ENCODE data around the gene DCTPP1. TPM values are rescaled to one million over a fixed set of nuclear protein-coding genes. Genes with fewer than 3 reads are reported as not detected.

Gene DCTPP1
- total RNA-seq, 2 donors from 2014 or later: 31.6 to 37.6 TPM

- Histone ChIP-seq H3K9me3 (no peaks in the 10 kb centered on the region), H3K36me3 (no peaks in the 10 kb centered on the region), H3K4me3 (no peak overlapping the region), H3K4me1 (replicated peaks) (no peaks in the 10 kb centered on the region), H3K27me3 (replicated peaks; ENCODE audit: insufficient read depth) (no peaks in the 10 kb centered on the region), H3K27ac (no peak overlapping the region)
- intact Hi-C loops (cut with DNase I): no loop called here
- TF ChIP-seq POLR2A (IDR thresholded peaks at IDR 0.05) (no peak), CTCF (IDR thresholded peaks at IDR 0.05) (no peak), POLR2AphosphoS5 (IDR thresholded peaks at IDR 0.05) (no peak)
- WGBS: 92% methylated on average over 4 of the region's 4 CpGs
- no peak for DNase-seq (ENCODE audit: low spot score)
These were observed 13.7 kb downstream of the DCTPP1 start for GRCh38 chr16:30416047-30416603.

GRCh38 chr16:30414159-30414558 is 15.7 kb downstream of the DCTPP1 start:
- H3K27me3 ChIP-seq (replicated peaks; ENCODE audit: insufficient read depth): no peaks in the 10 kb centered on the region
- H3K4me3 ChIP-seq: no peak overlapping the region
- no peak for DNase-seq (ENCODE audit: low spot score)
- H3K36me3 ChIP-seq: no peaks in the 10 kb centered on the region
- no peaks in the 10 kb centered on the region for H3K9me3 ChIP-seq
- no peaks in the 10 kb centered on the region for H3K4me1 ChIP-seq (replicated peaks)
- 87% methylated on average over 5 of the region's 5 CpGs for WGBS
- intact Hi-C loops (cut with DNase I): no loop called here
- TF ChIP-seq CTCF (IDR thresholded peaks at IDR 0.05) (no peak), POLR2A (IDR thresholded peaks at IDR 0.05) (no peak), POLR2AphosphoS5 (IDR thresholded peaks at IDR 0.05) (no peak)
- no peak overlapping the region for H3K27ac ChIP-seq

GRCh38 chr16:30413112-30413806 is 16.6 kb downstream of the DCTPP1 start:
- intact Hi-C loops (cut with DNase I): no loop called here
- no peak overlapping the region for H3K4me3 ChIP-seq
- no peak overlapping the region for H3K27ac ChIP-seq
- no peak for TF ChIP-seq POLR2AphosphoS5 (IDR thresholded peaks at IDR 0.05)
- no peak for TF ChIP-seq POLR2A (IDR thresholded peaks at IDR 0.05)
- TF ChIP-seq CTCF (IDR thresholded peaks at IDR 0.05): no peak
- WGBS: 86% methylated on average over 6 of the region's 6 CpGs
- H3K36me3 ChIP-seq: no peaks in the 10 kb centered on the region
- no peaks in the 10 kb centered on the region for H3K9me3 ChIP-seq
- no peak for DNase-seq (ENCODE audit: low spot score)
- H3K27me3 ChIP-seq (replicated peaks; ENCODE audit: insufficient read depth): no peaks in the 10 kb centered on the region
- H3K4me1 ChIP-seq (replicated peaks): no peaks in the 10 kb centered on the region

- Histone ChIP-seq H3K4me3 (no peak overlapping the region), H3K9me3 (no peaks in the 10 kb centered on the region), H3K27me3 (replicated peaks; ENCODE audit: insufficient read depth) (no peaks in the 10 kb centered on the region), H3K36me3 (no peaks in the 10 kb centered on the region), H3K4me1 (replicated peaks) (peaks cover 2% of the 10 kb centered on the region), H3K27ac (no peak overlapping the region)
- TF ChIP-seq POLR2A (IDR thresholded peaks at IDR 0.05) (no peak), POLR2AphosphoS5 (IDR thresholded peaks at IDR 0.05) (peak; percentile 71), CTCF (IDR thresholded peaks at IDR 0.05) (peak; percentile 83 to 93 (median 92))
- peak; percentile 84 for DNase-seq (ENCODE audit: low spot score)
- WGBS: 41% methylated on average over 15 of the region's 15 CpGs
- intact Hi-C loops (cut with DNase I): loop anchor here (10.0 kb wide), 1 partner anchor 315 kb away; the partner anchor contains the start of genes TBX6 and YPEL3
These were observed 20.4 kb downstream of the DCTPP1 start for GRCh38 chr16:30409125-30410060.
